Measurements from ENCODE around the gene MIXL1.

DNA sequence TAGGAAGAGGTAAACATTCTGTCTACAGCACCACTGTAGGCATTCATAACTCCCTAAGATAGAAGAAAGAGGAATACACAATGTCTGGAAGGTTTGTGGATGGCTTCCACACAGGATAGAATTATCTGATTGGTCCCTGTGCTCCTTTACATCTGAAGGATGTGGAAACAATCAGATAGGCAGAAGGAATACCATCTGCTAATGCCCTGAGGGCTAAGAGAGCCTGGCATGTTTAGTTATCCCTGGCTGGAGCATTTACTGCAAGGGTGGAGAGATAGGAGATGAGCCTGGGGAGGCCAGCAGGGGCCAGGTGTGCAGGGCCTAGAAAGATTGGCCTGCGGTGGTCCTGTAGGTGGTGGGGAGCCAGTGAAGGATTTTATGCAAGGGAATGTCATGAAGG lies 28.3 kb upstream of the MIXL1 start:
- TF ChIP-seq, protein P1, sequence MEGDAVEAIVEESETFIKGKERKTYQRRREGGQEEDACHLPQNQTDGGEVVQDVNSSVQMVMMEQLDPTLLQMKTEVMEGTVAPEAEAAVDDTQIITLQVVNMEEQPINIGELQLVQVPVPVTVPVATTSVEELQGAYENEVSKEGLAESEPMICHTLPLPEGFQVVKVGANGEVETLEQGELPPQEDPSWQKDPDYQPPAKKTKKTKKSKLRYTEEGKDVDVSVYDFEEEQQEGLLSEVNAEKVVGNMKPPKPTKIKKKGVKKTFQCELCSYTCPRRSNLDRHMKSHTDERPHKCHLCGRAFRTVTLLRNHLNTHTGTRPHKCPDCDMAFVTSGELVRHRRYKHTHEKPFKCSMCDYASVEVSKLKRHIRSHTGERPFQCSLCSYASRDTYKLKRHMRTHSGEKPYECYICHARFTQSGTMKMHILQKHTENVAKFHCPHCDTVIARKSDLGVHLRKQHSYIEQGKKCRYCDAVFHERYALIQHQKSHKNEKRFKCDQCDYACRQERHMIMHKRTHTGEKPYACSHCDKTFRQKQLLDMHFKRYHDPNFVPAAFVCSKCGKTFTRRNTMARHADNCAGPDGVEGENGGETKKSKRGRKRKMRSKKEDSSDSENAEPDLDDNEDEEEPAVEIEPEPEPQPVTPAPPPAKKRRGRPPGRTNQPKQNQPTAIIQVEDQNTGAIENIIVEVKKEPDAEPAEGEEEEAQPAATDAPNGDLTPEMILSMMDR (IDR thresholded peaks at IDR 0.05), result no peak
- no peak for TF ChIP-seq POLR2A (IDR thresholded peaks at IDR 0.05)
